ENCODE data around the gene FOXI2.

- TF ChIP-seq POLR2A (IDR thresholded peaks at IDR 0.05) (no peak), EP300 (IDR thresholded peaks at IDR 0.05) (no peak), CTCF (IDR thresholded peaks at IDR 0.05) (peak in 5 of 6 experiments; percentile 18 to 48 (median 30)), POLR2AphosphoS5 (IDR thresholded peaks at IDR 0.05) (no peak)
Measured at GRCh38 chr10:127694580-127695193, 42.3 kb upstream of the FOXI2 start.
